Uterus (tissue), 2 donors: ENCODE results near the gene TRAPPC2L.

ENCODE experiments used
- CTCF ChIP-seq, 4 experiments: fragments of 200-600 bp in 2 of 4; fragments of 450-650 bp in 2 of 4; sonication (generic) in 2 of 4; IDR thresholded peaks; one replicate each; pipeline ENCODE4 v1.5.1; 2016 to 2019; ENCODE audit warnings: antibody characterized with exemption in 4 of 4, mild to moderate bottlenecking in 2 of 4, moderate library complexity in 1 of 4
- POLR2A ChIP-seq, 2 donors: fragments of 450-650 bp; IDR thresholded peaks; one replicate each; pipeline ENCODE4 v1.6.1; 2016; ENCODE audit warnings: antibody characterized with exemption in 2 of 2, mild to moderate bottlenecking in 1 of 2, moderate library complexity in 1 of 2

DNA sequence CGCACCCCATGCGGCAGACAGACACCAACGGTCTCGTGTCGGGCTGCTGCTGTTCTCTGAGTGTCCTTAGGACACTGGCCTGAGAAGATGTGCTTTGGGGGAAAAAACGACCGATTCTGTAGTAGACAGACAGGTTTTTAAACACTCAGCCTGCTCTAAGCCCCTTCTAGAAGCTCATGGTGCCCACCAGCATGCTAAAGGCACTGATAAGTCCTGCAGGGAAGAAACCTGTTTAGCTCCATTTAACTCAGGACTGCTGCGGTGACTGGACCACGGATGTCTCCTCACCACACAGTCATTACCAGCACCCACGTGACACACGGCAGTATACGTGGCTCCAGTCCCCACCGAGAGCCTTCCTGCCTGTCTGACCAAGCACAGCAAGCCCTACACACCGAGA, 26.1 kb upstream of the TRAPPC2L start:
- TF ChIP-seq CTCF (IDR thresholded peaks at IDR 0.05) (no peak), POLR2A (IDR thresholded peaks at IDR 0.05) (no peak)
